HT-29 (cell line): Measurements from ENCODE around the gene RTKN2. TPM values are rescaled to one million over a fixed set of nuclear protein-coding genes. Genes with fewer than 3 reads are reported as not detected.

Source experiments
- total RNA-seq: library from RNA; depleted of rRNA; stranded (reverse); fragments of >200 nt; shearing (Covaris generic); gene quantifications from 2 replicates; pipeline ENCODE4 v1.2.3, GENCODE V29; 2014; rRNA removed

RTKN2 gene
- total RNA-seq, 1 experiment from 2014 or later: 3.7 TPM

Other genes with a start within 250 kb of the RTKN2 start
- gene ZNF365, start 105.5 kb upstream of the RTKN2 start, total RNA-seq: not detected in 2 replicates